Erythroblast (primary cell): ENCODE results near the gene MFSD11.

Source experiments
- GATA1 ChIP-seq: IDR thresholded peaks from 2 replicates; pipeline ENCODE4 v1.6.1; 2011; ENCODE audit warnings: low read depth, mild to moderate bottlenecking, control low read depth, low read length, moderate library complexity
- POLR2A ChIP-seq: IDR thresholded peaks from 2 replicates; pipeline ENCODE4 v1.6.1; 2011; ENCODE audit warnings: mild to moderate bottlenecking, low read length

DNA sequence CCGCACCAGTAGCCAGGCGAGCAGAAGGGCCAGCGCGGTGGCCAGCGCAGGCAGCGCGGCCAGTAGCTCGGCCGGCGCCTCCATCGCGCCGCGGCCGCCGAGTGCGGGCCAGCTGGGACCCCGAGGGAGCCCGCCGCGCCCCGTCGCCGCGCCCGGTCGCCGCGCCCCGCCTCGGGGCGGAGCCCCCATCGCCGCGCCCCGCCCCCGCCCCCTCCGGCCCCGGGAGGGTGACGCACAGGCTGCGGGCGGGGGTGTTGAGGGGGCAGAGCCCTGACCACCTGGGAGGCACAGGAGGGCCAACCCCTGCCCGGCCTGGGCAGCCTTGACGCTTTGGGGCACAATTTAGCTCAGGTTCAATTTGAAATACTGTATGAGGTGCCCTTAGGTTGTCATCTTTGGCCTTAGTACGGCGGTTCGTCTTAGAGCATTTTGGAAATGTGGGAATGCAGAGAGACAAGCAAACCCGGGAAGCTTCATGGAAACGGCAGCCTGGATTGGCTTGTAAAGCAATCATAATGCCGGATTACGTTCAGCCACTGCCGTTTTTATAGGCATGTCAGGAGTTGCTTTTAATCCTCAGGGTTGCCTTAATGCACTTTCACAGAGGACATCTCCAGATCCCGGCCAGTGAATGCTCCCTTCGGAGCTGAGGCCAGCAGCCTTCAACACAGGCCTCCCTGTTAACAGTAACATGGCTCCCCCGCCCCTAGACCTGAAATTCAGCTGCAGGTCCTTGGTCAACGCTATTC lies 26.9 kb upstream of the MFSD11 start, which contains the start of gene MXRA7:
- no peak for TF ChIP-seq POLR2A
- TF ChIP-seq GATA1, result no peak
